Fibroblast of lung (primary cell): ENCODE results near the gene SLC25A34. TPM values are rescaled to one million over a fixed set of nuclear protein-coding genes. Genes with fewer than 3 reads are reported as not detected.
"Not testable (repeated sequence)": the region's sequence is repeated elsewhere in the genome, so short reads cannot be mapped to it uniquely, and the experiment has no call there.

Experiments
- DNase-seq, 2 donors: peaks; one replicate each; pipeline versions ENCODE4 v3.0.0 to v3.0.0-alpha.2; 2010; ENCODE audit warnings: low read depth in 2 of 2
- H2AFZ ChIP-seq: 2 replicates; pipeline ENCODE4 v1.5.1; 2012; ENCODE audit warnings: low read length, control low read depth, inconsistent platforms
- H3K27ac ChIP-seq: 2 replicates; pipeline ENCODE4 v1.5.1; 2011; ENCODE audit warnings: low read length, control low read depth; ENCODE audit not compliant: insufficient read depth
- H3K27me3 ChIP-seq: 2 replicates; pipeline ENCODE4 v1.5.1; 2011; ENCODE audit warnings: mild to moderate bottlenecking, low read length; ENCODE audit not compliant: control insufficient read depth, insufficient read depth
- H3K36me3 ChIP-seq: 2 replicates; pipeline ENCODE4 v1.5.1; 2011; ENCODE audit warnings: low read length; ENCODE audit not compliant: control insufficient read depth, insufficient read depth
- H3K4me1 ChIP-seq: 2 replicates; pipeline ENCODE4 v1.5.1; 2011; ENCODE audit warnings: low read length; ENCODE audit not compliant: control insufficient read depth, insufficient read depth; ENCODE audit errors: extremely low read depth
- H3K4me2 ChIP-seq: 2 replicates; pipeline ENCODE4 v1.5.1; 2011; ENCODE audit warnings: low read length, control low read depth; ENCODE audit not compliant: insufficient read depth; ENCODE audit errors: extremely low read depth
- H3K4me3 ChIP-seq, 4 experiments: fragments of 200-600 bp in 1 of 4; sonication (generic) in 1 of 4; replicated peaks in 1 of 4; 2 replicates each; pipeline ENCODE4 v1.5.1; 2011 to 2016; ENCODE audit warnings: low read length in 4 of 4, low read depth in 3 of 4, mild to moderate bottlenecking in 3 of 4, control low read depth in 2 of 4, inconsistent platforms in 1 of 4, mixed read lengths in 1 of 4; ENCODE audit not compliant: insufficient read depth in 1 of 4; ENCODE audit errors: control extremely low read depth in 1 of 4
- H3K79me2 ChIP-seq: 2 replicates; pipeline ENCODE4 v1.5.1; 2012; ENCODE audit warnings: mild to moderate bottlenecking, low read length, inconsistent platforms; ENCODE audit not compliant: control insufficient read depth, insufficient read depth
- H3K9ac ChIP-seq: 2 replicates; pipeline ENCODE4 v1.5.1; 2011; ENCODE audit warnings: mild to moderate bottlenecking, low read length, control low read depth; ENCODE audit not compliant: insufficient read depth
- H3K9me3 ChIP-seq: 2 replicates; pipeline ENCODE4 v1.5.1; 2012; ENCODE audit warnings: low read depth, low read length; ENCODE audit not compliant: control insufficient read depth, insufficient read depth
- H4K20me1 ChIP-seq: 2 replicates; pipeline ENCODE4 v1.5.1; 2011; ENCODE audit warnings: low read length; ENCODE audit not compliant: control insufficient read depth, insufficient read depth; ENCODE audit errors: extremely low read depth
- CTCF ChIP-seq, 2 donors: IDR thresholded peaks in 1 of 2; conservative IDR thresholded peaks in 1 of 2; 1 replicate in 1 of 2; 2 replicates in 1 of 2; pipeline ENCODE4 v1.5.1; 2011 to 2012; ENCODE audit warnings: low read length in 2 of 2, control low read depth in 1 of 2, inconsistent platforms in 1 of 2, low read depth in 1 of 2, mild to moderate bottlenecking in 1 of 2
- EZH2 ChIP-seq: IDR thresholded peaks from 2 replicates; pipeline ENCODE4 v1.5.1; 2012; ENCODE audit warnings: low read length, control low read depth, mild to moderate bottlenecking; ENCODE audit errors: missing control alignments
- polyA plus RNA-seq, 2 donors: library from polyadenylated mRNA; depleted of rRNA in 1 of 2; stranded (reverse) in 1 of 2; unstranded in 1 of 2; fragments of >200 nt; gene quantifications; 2 replicates each; pipeline ENCODE4 v1.2.1, GENCODE V29; 2011 to 2012; ENCODE audit warnings: missing spikeins in 1 of 2
- total RNA-seq: library from RNA; depleted of rRNA; stranded (reverse); fragments of >200 nt; gene quantifications from 2 replicates; pipeline ENCODE4 v1.2.1, GENCODE V29; 2014

SLC25A34 gene
- total and polyA plus RNA-seq, 2 donors (not counting 1 experiment from before 2014, with no cell fraction given) = 0.35 to 0.83 TPM

GRCh38 chr1:15696956-15697521 is 39.0 kb upstream of the SLC25A34 start:
- H2AFZ ChIP-seq = no peak overlapping the region
- H3K9me3 ChIP-seq = no peaks in the 10 kb centered on the region
- TF ChIP-seq EZH2 (no peak), CTCF (conservative IDR thresholded peaks at IDR 0.05 in 1 of 2, IDR thresholded peaks at IDR 0.05 in 1 of 2; ENCODE audit: low read depth in 1 of 2, low read length in 2 of 2) (no peak)
- peaks cover 4% of the 10 kb centered on the region for H3K36me3 ChIP-seq
- H3K4me1 ChIP-seq = peaks cover 3% of the 10 kb centered on the region
- H3K4me3 ChIP-seq = no peak overlapping the region
- no peak overlapping the region for H3K9ac ChIP-seq
- no peaks in the 10 kb centered on the region for H3K27me3 ChIP-seq
- no peaks in the 10 kb centered on the region for H4K20me1 ChIP-seq
- H3K27ac ChIP-seq = no peak overlapping the region
- H3K4me2 ChIP-seq = no peak overlapping the region
- DNase-seq = no peak
- H3K79me2 ChIP-seq = peaks cover 57% of the 10 kb centered on the region

DNA sequence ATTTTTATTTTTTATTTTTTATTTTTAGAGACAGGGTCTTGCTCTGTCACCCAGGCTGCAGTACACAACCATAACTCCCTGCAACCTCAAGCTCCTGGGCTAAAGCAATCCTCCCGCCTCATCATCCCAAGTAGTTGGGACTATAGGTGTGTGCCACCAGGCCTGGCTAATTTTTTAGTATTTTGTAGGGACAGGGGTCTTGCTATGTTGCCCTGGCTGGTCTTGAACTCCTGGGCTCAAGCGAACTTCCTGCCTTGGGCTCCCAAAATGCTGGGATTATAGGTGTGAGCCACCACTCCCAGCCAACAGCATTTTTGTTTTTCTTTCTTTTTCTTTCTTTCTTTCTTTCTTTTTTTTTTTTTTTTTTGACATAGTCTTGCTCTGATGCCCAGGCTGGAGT is 37.9 kb upstream of the SLC25A34 start:
- H4K20me1 ChIP-seq = no peaks in the 10 kb centered on the region
- TF ChIP-seq CTCF (conservative IDR thresholded peaks at IDR 0.05 in 1 of 2, IDR thresholded peaks at IDR 0.05 in 1 of 2; ENCODE audit: low read depth in 1 of 2, low read length in 2 of 2) (no peak), EZH2 (no peak)
- peaks cover 9% of the 10 kb centered on the region for H3K4me1 ChIP-seq
- no peak overlapping the region for H3K27ac ChIP-seq
- H3K4me3 ChIP-seq = no peak overlapping the region
- H3K79me2 ChIP-seq = peaks cover 52% of the 10 kb centered on the region
- DNase-seq = no peak
- peaks cover 5% of the 10 kb centered on the region for H3K36me3 ChIP-seq
- H3K9ac ChIP-seq = no peak overlapping the region
- H3K9me3 ChIP-seq = no peaks in the 10 kb centered on the region
- H3K27me3 ChIP-seq = no peaks in the 10 kb centered on the region
- no peak overlapping the region for H3K4me2 ChIP-seq
- no peak overlapping the region for H2AFZ ChIP-seq

DNA sequence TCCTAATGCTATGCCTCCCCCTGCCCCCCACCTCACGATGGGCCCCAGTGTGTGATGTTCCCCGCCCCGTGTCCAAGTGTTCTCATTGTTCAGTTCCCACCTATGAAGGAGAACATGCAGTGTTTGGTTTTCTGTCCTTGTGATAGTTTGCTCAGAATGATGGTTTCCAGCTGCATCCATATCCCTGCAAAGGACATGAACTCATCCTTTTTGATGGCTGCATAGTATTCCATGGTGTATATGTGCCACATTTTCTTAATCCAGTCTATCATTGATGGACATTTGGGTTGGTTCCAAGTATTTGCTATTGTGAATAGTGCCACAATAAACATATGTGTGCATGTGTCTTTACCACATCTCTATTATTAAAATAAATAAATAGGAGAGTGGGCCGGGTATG is 36.7 kb upstream of the SLC25A34 start:
- DNase-seq, H3K27me3 ChIP-seq, H3K9ac ChIP-seq, H3K4me1 ChIP-seq, H3K9me3 ChIP-seq, H2AFZ ChIP-seq, H3K4me3 ChIP-seq, H3K27ac ChIP-seq, H4K20me1 ChIP-seq, H3K36me3 ChIP-seq, H3K4me2 ChIP-seq: not testable (repeated sequence)
- peaks cover 46% of the 10 kb centered on the region for H3K79me2 ChIP-seq
